ENCODE results near the gene IQSEC1. TPM values are rescaled to one million over a fixed set of nuclear protein-coding genes. Genes with fewer than 3 reads are reported as not detected.

Gene IQSEC1
- total RNA-seq, 1 donor from 2014 or later: 31.3 TPM

- Mint-ChIP-seq H3K27me3 (ENCODE audit: low read depth) (no peaks in the 10 kb centered on the region), H3K4me1 (peaks cover 9% of the 10 kb centered on the region), H3K27ac (ENCODE audit: unreplicated experiment) (no peak overlapping the region), H3K36me3 (ENCODE audit: low read depth) (peaks cover 6% of the 10 kb centered on the region), H3K9me3 (no peaks in the 10 kb centered on the region), H3K4me3 (no peak overlapping the region)
- TF ChIP-seq CTCF (conservative IDR thresholded peaks at IDR 0.05): no peak
- no peak for DNase-seq (ENCODE audit: low read depth, low spot score)
These were observed 174.1 kb downstream of the IQSEC1 start for GRCh38 chr3:12898965-12899755.

- Mint-ChIP-seq H3K36me3 (ENCODE audit: low read depth) (peaks cover 6% of the 10 kb centered on the region), H3K27me3 (ENCODE audit: low read depth) (no peaks in the 10 kb centered on the region), H3K4me1 (peaks cover 9% of the 10 kb centered on the region), H3K27ac (ENCODE audit: unreplicated experiment) (no peak overlapping the region), H3K9me3 (no peaks in the 10 kb centered on the region), H3K4me3 (no peak overlapping the region)
- DNase-seq (ENCODE audit: low read depth, low spot score): no peak
- no peak for TF ChIP-seq CTCF (conservative IDR thresholded peaks at IDR 0.05)
These were observed 174.8 kb downstream of the IQSEC1 start for GRCh38 chr3:12898290-12898964.

GRCh38 chr3:12897381-12898289 is 175.6 kb downstream of the IQSEC1 start:
- Mint-ChIP-seq H3K27ac (ENCODE audit: unreplicated experiment) (no peak overlapping the region), H3K4me1 (peaks cover 9% of the 10 kb centered on the region)
- TF ChIP-seq CTCF (conservative IDR thresholded peaks at IDR 0.05): no peak

GRCh38 chr3:12896063-12896985 is 176.9 kb downstream of the IQSEC1 start:
- H3K27ac Mint-ChIP-seq (ENCODE audit: unreplicated experiment): peak overlapping the region; percentile 21
- H3K4me3 Mint-ChIP-seq: no peak overlapping the region
- H3K36me3 Mint-ChIP-seq (ENCODE audit: low read depth): peaks cover 6% of the 10 kb centered on the region
- DNase-seq (ENCODE audit: low read depth, low spot score): no peak
- H3K27me3 Mint-ChIP-seq (ENCODE audit: low read depth): peaks cover 3% of the 10 kb centered on the region
- H3K9me3 Mint-ChIP-seq: no peaks in the 10 kb centered on the region
- TF ChIP-seq CTCF (conservative IDR thresholded peaks at IDR 0.05): peak; percentile 31
- H3K4me1 Mint-ChIP-seq: peaks cover 14% of the 10 kb centered on the region

More at GRCh38 chr3:12897381-12898289, 175.6 kb downstream of the IQSEC1 start:
- DNase-seq (ENCODE audit: low read depth, low spot score): no peak
- H3K27me3 Mint-ChIP-seq (ENCODE audit: low read depth): no peaks in the 10 kb centered on the region
- peaks cover 6% of the 10 kb centered on the region for H3K36me3 Mint-ChIP-seq (ENCODE audit: low read depth)
- H3K9me3 Mint-ChIP-seq: no peaks in the 10 kb centered on the region
- H3K4me3 Mint-ChIP-seq: no peak overlapping the region
